ENCODE results near the gene ELAVL3. TPM values are rescaled to one million over a fixed set of nuclear protein-coding genes. Genes with fewer than 3 reads are reported as not detected.
"Not testable (repeated sequence)": the region's sequence is repeated elsewhere in the genome, so short reads cannot be mapped to it uniquely, and the experiment has no call there.

ELAVL3 gene
- total RNA-seq, 2 experiments from 2014 or later: 0.66 TPM; not detected in 1

- Mint-ChIP-seq H3K36me3 (ENCODE audit: low read depth) (no peaks in the 10 kb centered on the region), H3K4me1 (ENCODE audit: low read depth) (no peaks in the 10 kb centered on the region), H3K27me3 (peaks cover 23% of the 10 kb centered on the region), H3K9me3 (no peaks in the 10 kb centered on the region), H3K4me3 (no peak overlapping the region), H3K27ac (no peak overlapping the region)
- ChIA-PET CTCF (no interaction called here), POLR2A (no interaction called here)
- H3K27ac ChIP-seq (ENCODE audit: low read depth in 1 of 2, low read length in 2 of 2): no peak overlapping the region
- no peaks in the 10 kb centered on the region for H3K9me3 ChIP-seq (ENCODE audit: control insufficient read depth in 1 of 2, insufficient read depth in 1 of 2, low read length in 2 of 2)
- H3K36me3 ChIP-seq (ENCODE audit: insufficient read depth, low read length): no peaks in the 10 kb centered on the region
- intact Hi-C loops (cut with DNase I, micrococcal nuclease): no loop called here
- H3K4me1 ChIP-seq (ENCODE audit: insufficient read depth, low read length): no peaks in the 10 kb centered on the region
- DNase-seq (peak in 1 of 14 experiments; percentile 38), ATAC-seq (ENCODE audit: poor library complexity) (no peak)
- no peaks in the 10 kb centered on the region for H3K27me3 ChIP-seq (ENCODE audit: control insufficient read depth in 1 of 2, insufficient read depth in 2 of 2, low read length in 2 of 2)
- H3K4me3 ChIP-seq (ENCODE audit: low read length): no peak overlapping the region
- TF ChIP-seq CTCF (IDR thresholded peaks at IDR 0.05): no peak
Observed at GRCh38 chr19:11460207-11460606, 20.6 kb downstream of the ELAVL3 start.

GRCh38 chr19:11458912-11459311 is 21.9 kb downstream of the ELAVL3 start:
- H3K4me1 ChIP-seq (ENCODE audit: insufficient read depth, low read length); H3K27ac ChIP-seq (ENCODE audit: low read depth in 1 of 2, low read length in 2 of 2); H3K4me1 Mint-ChIP-seq (ENCODE audit: low read depth); H3K4me3 Mint-ChIP-seq; CTCF ChIA-PET; H3K9me3 ChIP-seq (ENCODE audit: control insufficient read depth in 1 of 2, insufficient read depth in 1 of 2, low read length in 2 of 2); H3K27me3 ChIP-seq (ENCODE audit: control insufficient read depth in 1 of 2, insufficient read depth in 2 of 2, low read length in 2 of 2); H3K4me3 ChIP-seq (ENCODE audit: low read length); ATAC-seq (ENCODE audit: poor library complexity); DNase-seq; H3K27ac Mint-ChIP-seq; H3K9me3 Mint-ChIP-seq; H3K36me3 ChIP-seq (ENCODE audit: insufficient read depth, low read length); H3K36me3 Mint-ChIP-seq (ENCODE audit: low read depth); POLR2A ChIA-PET; intact Hi-C loops (cut with DNase I, micrococcal nuclease): not testable (repeated sequence)
- H3K27me3 Mint-ChIP-seq: peaks cover 23% of the 10 kb centered on the region

GRCh38 chr19:11458236-11458900 is 22.5 kb downstream of the ELAVL3 start:
- CTCF ChIA-PET: no interaction called here
- peaks cover 23% of the 10 kb centered on the region for H3K27me3 Mint-ChIP-seq
- no peak overlapping the region for H3K4me3 Mint-ChIP-seq
- ATAC-seq (ENCODE audit: poor library complexity) (no peak), DNase-seq (no peak)
- POLR2A ChIA-PET: no interaction called here
- H3K27me3 ChIP-seq (ENCODE audit: control insufficient read depth in 1 of 2, insufficient read depth in 2 of 2, low read length in 2 of 2): no peaks in the 10 kb centered on the region
- no peaks in the 10 kb centered on the region for H3K9me3 Mint-ChIP-seq
- H3K27ac Mint-ChIP-seq: no peak overlapping the region
- no peaks in the 10 kb centered on the region for H3K36me3 ChIP-seq (ENCODE audit: insufficient read depth, low read length)
- H3K4me1 ChIP-seq (ENCODE audit: insufficient read depth, low read length): no peaks in the 10 kb centered on the region
- no peaks in the 10 kb centered on the region for H3K9me3 ChIP-seq (ENCODE audit: control insufficient read depth in 1 of 2, insufficient read depth in 1 of 2, low read length in 2 of 2)
- TF ChIP-seq CTCF (IDR thresholded peaks at IDR 0.05): no peak
- H3K4me3 ChIP-seq (ENCODE audit: low read length): no peak overlapping the region
- no peaks in the 10 kb centered on the region for H3K4me1 Mint-ChIP-seq (ENCODE audit: low read depth)
- H3K27ac ChIP-seq (ENCODE audit: low read depth in 1 of 2, low read length in 2 of 2): no peak overlapping the region
- no peaks in the 10 kb centered on the region for H3K36me3 Mint-ChIP-seq (ENCODE audit: low read depth)
- intact Hi-C loops (cut with DNase I, micrococcal nuclease): no loop called here

- H3K4me3 Mint-ChIP-seq: no peak overlapping the region
- H3K4me1 ChIP-seq (ENCODE audit: insufficient read depth, low read length): no peaks in the 10 kb centered on the region
- H3K27ac Mint-ChIP-seq: no peak overlapping the region
- intact Hi-C loops (cut with DNase I, micrococcal nuclease): no loop called here
- H3K36me3 ChIP-seq (ENCODE audit: insufficient read depth, low read length): no peaks in the 10 kb centered on the region
- ATAC-seq (ENCODE audit: poor library complexity) (no peak), DNase-seq (no peak)
- H3K4me1 Mint-ChIP-seq (ENCODE audit: low read depth): no peaks in the 10 kb centered on the region
- CTCF ChIA-PET: no interaction called here
- no peaks in the 10 kb centered on the region for H3K9me3 Mint-ChIP-seq
- peaks cover 23% of the 10 kb centered on the region for H3K27me3 Mint-ChIP-seq
- TF ChIP-seq CTCF (IDR thresholded peaks at IDR 0.05): no peak
- POLR2A ChIA-PET: no interaction called here
- H3K27ac ChIP-seq (ENCODE audit: low read depth in 1 of 2, low read length in 2 of 2): no peak overlapping the region
- H3K9me3 ChIP-seq (ENCODE audit: control insufficient read depth in 1 of 2, insufficient read depth in 1 of 2, low read length in 2 of 2): no peaks in the 10 kb centered on the region
- no peak overlapping the region for H3K4me3 ChIP-seq (ENCODE audit: low read length)
- H3K36me3 Mint-ChIP-seq (ENCODE audit: low read depth): no peaks in the 10 kb centered on the region
- H3K27me3 ChIP-seq (ENCODE audit: control insufficient read depth in 1 of 2, insufficient read depth in 2 of 2, low read length in 2 of 2): no peaks in the 10 kb centered on the region
Observed at GRCh38 chr19:11457831-11458230, 23.0 kb downstream of the ELAVL3 start.
